ENCODE measurements around the gene PDP2. TPM values are rescaled to one million over a fixed set of nuclear protein-coding genes. Genes with fewer than 3 reads are reported as not detected.

Gene PDP2
- total RNA-seq, 4 donors from 2014 or later = 3.7 to 11.7 (median 5.8) TPM

- peak overlapping the region in 1 of 2 donors; percentile 32 for H3K4me3 ChIP-seq
- 29 to 45% methylated on average over 4 to 6 of the region's 16 CpGs for WGBS, 2 donors (ENCODE audit: low coverage in 1 of 2)
- no peaks in the 10 kb centered on the region for H3K36me3 ChIP-seq
- TF ChIP-seq EP300 (IDR thresholded peaks at IDR 0.05) (no peak), POLR2A (IDR thresholded peaks at IDR 0.05) (no peak), POLR2AphosphoS5 (IDR thresholded peaks at IDR 0.05) (no peak), CTCF (IDR thresholded peaks at IDR 0.05) (no peak)
- ATAC-seq = peak; percentile 5
- H3K4me1 ChIP-seq = peaks cover 23 to 64% (median 55%) of the 10 kb centered on the region in 3 donors
- H3K9me3 ChIP-seq = no peaks in the 10 kb centered on the region
- peak overlapping the region; percentile 67 to 93 (median 92) for H3K27ac ChIP-seq
- H3K27me3 ChIP-seq = no peaks in the 10 kb centered on the region
Observed at GRCh38 chr16:66904846-66905632, 24.7 kb downstream of the PDP2 start.

- no peak for ATAC-seq
- Histone ChIP-seq H3K36me3 (no peaks in the 10 kb centered on the region), H3K27ac (peak overlapping the region; percentile 67 to 93 (median 92)), H3K4me3 (no peak overlapping the region), H3K4me1 (peaks cover 16 to 55% (median 46%) of the 10 kb centered on the region in 3 donors), H3K27me3 (no peaks in the 10 kb centered on the region), H3K9me3 (no peaks in the 10 kb centered on the region)
- WGBS, 2 donors (ENCODE audit: low coverage in 1 of 2) = 54 to 64% methylated on average over 8 to 10 of the region's 11 CpGs
- no peak for TF ChIP-seq POLR2AphosphoS5 (IDR thresholded peaks at IDR 0.05)
- TF ChIP-seq CTCF (IDR thresholded peaks at IDR 0.05) = no peak
- TF ChIP-seq POLR2A (IDR thresholded peaks at IDR 0.05) = no peak
- TF ChIP-seq EP300 (IDR thresholded peaks at IDR 0.05) = no peak
Observed at GRCh38 chr16:66905633-66906539, 25.6 kb downstream of the PDP2 start.

GRCh38 chr16:66906916-66907836 lies 26.9 kb downstream of the PDP2 start:
- ATAC-seq = no peak
- H3K4me1 ChIP-seq = peaks cover 10 to 43% (median 34%) of the 10 kb centered on the region in 3 donors
- H3K27ac ChIP-seq = peak overlapping the region in 3 of 4 donors; percentile 91 to 93 (median 92)
- no peaks in the 10 kb centered on the region for H3K36me3 ChIP-seq
- no peaks in the 10 kb centered on the region for H3K9me3 ChIP-seq
- whole genome bisulfite sequencing, 2 donors (ENCODE audit: low coverage in 1 of 2) = 59% methylated on average over 2 of the region's 7 CpGs; no CpG with 5 or more reads in 1 of the 2 donors
- TF ChIP-seq POLR2A (IDR thresholded peaks at IDR 0.05) = no peak
- TF ChIP-seq EP300 (IDR thresholded peaks at IDR 0.05) = no peak
- no peak for TF ChIP-seq POLR2AphosphoS5 (IDR thresholded peaks at IDR 0.05)
- no peak for TF ChIP-seq CTCF (IDR thresholded peaks at IDR 0.05)
- no peaks in the 10 kb centered on the region for H3K27me3 ChIP-seq
- H3K4me3 ChIP-seq = no peak overlapping the region

GRCh38 chr16:66908116-66908515 lies 27.8 kb downstream of the PDP2 start:
- Histone ChIP-seq H3K4me1 (peaks cover 7 to 33% (median 28%) of the 10 kb centered on the region in 3 donors), H3K36me3 (no peaks in the 10 kb centered on the region), H3K4me3 (no peak overlapping the region), H3K27ac (peak overlapping the region in 1 of 4 donors; percentile 6), H3K27me3 (no peaks in the 10 kb centered on the region), H3K9me3 (no peaks in the 10 kb centered on the region)
- no peak for ATAC-seq
- TF ChIP-seq POLR2AphosphoS5 (IDR thresholded peaks at IDR 0.05) (no peak), POLR2A (IDR thresholded peaks at IDR 0.05) (no peak), CTCF (IDR thresholded peaks at IDR 0.05) (no peak), EP300 (IDR thresholded peaks at IDR 0.05) (no peak)
- 100% methylated on average over 1 of the region's 3 CpGs; no CpG with 5 or more reads in 1 of the 2 donors for WGBS, 2 donors (ENCODE audit: low coverage in 1 of 2)
